Loucy (cell line): Measurements from ENCODE around the gene STK25.

Source experiments
- H2AFZ ChIP-seq: fragments of 200-600 bp; sonication (generic); 2 replicates; pipeline ENCODE4 v1.6.0; 2016; ENCODE audit warnings: antibody characterized with exemption, mild to moderate bottlenecking, low read length, moderate library complexity
- H3F3A ChIP-seq: fragments of 200-600 bp; 2 replicates; pipeline ENCODE4 v1.6.0; 2016; ENCODE audit warnings: antibody characterized with exemption, low read depth, mild to moderate bottlenecking
- H3K27me3 ChIP-seq: fragments of 200-600 bp; sonication (generic); 2 replicates; pipeline ENCODE4 v1.6.1; 2014; ENCODE audit warnings: low read length, mild to moderate bottlenecking; ENCODE audit not compliant: insufficient read depth, poor library complexity, severe bottlenecking
- H3K36me3 ChIP-seq: fragments of 200-600 bp; sonication (generic); 2 replicates; pipeline ENCODE4 v1.6.1; 2016; ENCODE audit warnings: low read length; ENCODE audit not compliant: insufficient read depth
- H3K4me1 ChIP-seq: fragments of 200-600 bp; sonication (generic); 2 replicates; pipeline ENCODE4 v1.5.1; 2014; ENCODE audit warnings: low read length, mild to moderate bottlenecking; ENCODE audit not compliant: insufficient read depth, poor library complexity, severe bottlenecking
- H3K4me2 ChIP-seq: fragments of 200-600 bp; sonication (generic); 2 replicates; pipeline ENCODE4 v1.6.0; 2014; ENCODE audit warnings: antibody characterized with exemption, low read length, low read depth, mild to moderate bottlenecking; ENCODE audit not compliant: poor library complexity, severe bottlenecking
- H3K4me3 ChIP-seq: fragments of 200-600 bp; sonication (generic); 2 replicates; pipeline ENCODE4 v1.5.1; 2014; ENCODE audit warnings: low read length, mild to moderate bottlenecking, mixed read lengths; ENCODE audit not compliant: poor library complexity, severe bottlenecking
- H3K79me2 ChIP-seq: fragments of 200-600 bp; sonication (generic); 2 replicates; pipeline ENCODE4 v1.6.1; 2014; ENCODE audit warnings: low read length; ENCODE audit not compliant: insufficient read depth
- H3K9ac ChIP-seq: fragments of 200-600 bp; sonication (generic); 2 replicates; pipeline ENCODE4 v1.6.0; 2014; ENCODE audit warnings: mild to moderate bottlenecking, low read depth, low read length, moderate library complexity; ENCODE audit not compliant: poor library complexity, severe bottlenecking
- H3K9me2 ChIP-seq: fragments of 200-600 bp; sonication (generic); replicated peaks from 2 replicates; pipeline ENCODE4 v1.6.1; 2016; ENCODE audit warnings: low read depth, low read length, mixed read lengths
- H3K9me3 ChIP-seq: fragments of 200-600 bp; sonication (generic); 2 replicates; pipeline ENCODE4 v1.6.1; 2014; ENCODE audit warnings: mild to moderate bottlenecking, antibody characterized with exemption, low read length, low read depth; ENCODE audit not compliant: insufficient read depth
- H4K20me1 ChIP-seq: fragments of 200-600 bp; sonication (generic); 2 replicates; pipeline ENCODE4 v1.6.0; 2014; ENCODE audit warnings: antibody characterized with exemption, low read length, mild to moderate bottlenecking; ENCODE audit not compliant: insufficient read depth, poor library complexity, severe bottlenecking
- CTCF ChIP-seq: fragments of 200-600 bp; sonication (generic); conservative IDR thresholded peaks from 2 replicates; pipeline ENCODE4 v1.5.1; 2014; ENCODE audit warnings: mild to moderate bottlenecking, antibody characterized with exemption, low read length
- EZH2phosphoT487 ChIP-seq: fragments of 200-600 bp; IDR thresholded peaks from 2 replicates; pipeline ENCODE4 v1.6.1; 2018; ENCODE audit warnings: antibody characterized with exemption, mild to moderate bottlenecking, moderate library complexity, borderline replicate concordance

STK25 gene

DNA sequence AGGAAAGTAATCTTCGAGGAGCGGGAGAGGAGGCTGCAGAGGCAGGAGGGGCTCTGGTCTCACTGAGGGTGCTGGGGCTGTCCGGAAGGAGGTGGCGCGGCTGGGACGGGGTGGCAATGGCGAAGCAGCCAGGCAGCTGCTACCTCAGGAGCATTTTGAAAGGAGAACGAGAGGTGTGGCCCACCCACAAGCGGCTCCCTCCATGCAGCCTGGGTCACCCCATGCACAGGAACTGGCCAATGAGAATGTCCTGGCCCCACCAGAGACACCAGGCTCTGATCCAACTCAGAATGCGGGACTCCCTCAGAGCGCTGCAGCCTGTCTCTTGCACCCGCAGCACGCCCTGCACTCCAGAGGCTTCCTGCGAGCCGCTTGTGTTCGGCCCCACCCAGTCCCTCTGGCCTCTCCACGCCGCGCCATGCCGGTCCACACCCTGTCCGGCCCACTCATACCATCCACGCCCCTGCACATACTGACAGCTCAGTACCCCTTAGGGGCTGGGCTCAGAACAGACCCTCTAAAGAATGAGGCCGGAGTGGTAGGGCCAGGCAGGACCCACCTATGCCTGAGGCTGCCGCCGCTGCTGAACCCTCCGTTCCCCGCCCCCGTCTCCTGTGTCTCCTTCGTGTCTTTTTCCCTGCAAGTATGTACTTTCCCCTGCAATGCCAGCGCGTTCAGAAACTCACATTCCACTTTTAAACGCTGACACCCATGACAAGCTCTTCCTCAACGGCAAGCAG, 43.8 kb upstream of the STK25 start:
- H3K79me2 ChIP-seq, result no peaks in the 10 kb centered on the region
- no peaks in the 10 kb centered on the region for H3K27me3 ChIP-seq
- H4K20me1 ChIP-seq, result no peaks in the 10 kb centered on the region
- no peaks in the 10 kb centered on the region for H3K9me2 ChIP-seq
- H3F3A ChIP-seq, result no peaks in the 10 kb centered on the region
- peaks cover 6% of the 10 kb centered on the region; the same call in 1 of the 2 replicates for H3K9me3 ChIP-seq
- H2AFZ ChIP-seq, result no peak overlapping the region
- no peak overlapping the region for H3K9ac ChIP-seq
- TF ChIP-seq CTCF, result no peak
- no peak for TF ChIP-seq EZH2phosphoT487
- H3K4me2 ChIP-seq, result no peak overlapping the region
- no peaks in the 10 kb centered on the region for H3K36me3 ChIP-seq
- peaks cover 6% of the 10 kb centered on the region for H3K4me1 ChIP-seq
- H3K4me3 ChIP-seq, result no peak overlapping the region

DNA sequence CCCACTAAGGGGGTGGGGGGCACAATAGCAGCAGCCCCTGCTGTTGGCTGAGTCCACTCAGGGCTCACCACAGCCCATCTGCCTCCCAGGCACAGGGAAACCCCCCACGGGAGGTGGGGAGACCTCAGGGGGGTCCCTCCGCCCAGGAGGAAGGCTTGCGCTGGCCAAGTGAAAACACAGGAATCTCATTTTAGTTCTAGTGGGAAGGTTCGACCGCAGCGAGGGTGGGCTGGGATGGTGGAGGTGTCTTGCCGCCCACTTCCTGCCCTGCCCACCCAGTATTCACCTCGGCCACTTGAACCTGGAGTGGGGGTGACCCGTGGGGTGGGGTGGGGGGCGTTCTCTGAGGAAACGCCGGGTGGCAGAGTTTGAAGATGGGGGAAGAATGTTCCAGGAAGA, 43.2 kb upstream of the STK25 start:
- H4K20me1 ChIP-seq, result no peaks in the 10 kb centered on the region

GRCh38 chr2:241550616-241551580, 42.5 kb upstream of the STK25 start:
- no peaks in the 10 kb centered on the region for H3K27me3 ChIP-seq
- no peaks in the 10 kb centered on the region for H3F3A ChIP-seq
- H3K79me2 ChIP-seq, result no peaks in the 10 kb centered on the region
- H3K4me2 ChIP-seq, result no peak overlapping the region
- H3K4me3 ChIP-seq, result no peak overlapping the region
- H3K4me1 ChIP-seq, result peaks cover 4% of the 10 kb centered on the region
- no peaks in the 10 kb centered on the region for H3K36me3 ChIP-seq
- H2AFZ ChIP-seq, result no peak overlapping the region
- no peaks in the 10 kb centered on the region for H3K9me3 ChIP-seq
- no peak overlapping the region for H3K9ac ChIP-seq
- TF ChIP-seq EZH2phosphoT487 (no peak), CTCF (no peak)
- H4K20me1 ChIP-seq, result no peaks in the 10 kb centered on the region
- no peaks in the 10 kb centered on the region for H3K9me2 ChIP-seq

More for the DNA sequence above, 43.2 kb upstream of the STK25 start:
- no peak overlapping the region for H3K4me3 ChIP-seq
- H3K9ac ChIP-seq, result no peak overlapping the region
- TF ChIP-seq CTCF (no peak), EZH2phosphoT487 (no peak)
- no peaks in the 10 kb centered on the region for H3K9me2 ChIP-seq
- H3K79me2 ChIP-seq, result no peaks in the 10 kb centered on the region
- H3K36me3 ChIP-seq, result no peaks in the 10 kb centered on the region
- H3K27me3 ChIP-seq, result no peaks in the 10 kb centered on the region
- no peak overlapping the region for H2AFZ ChIP-seq
- H3K9me3 ChIP-seq, result 0 out of 2 replicates have a peak, but pooled peaks cover 2% of the 10 kb centered on the region
- H3K4me1 ChIP-seq, result peaks cover 6% of the 10 kb centered on the region
- no peak overlapping the region for H3K4me2 ChIP-seq
- no peaks in the 10 kb centered on the region for H3F3A ChIP-seq
